H9 (cell line): ENCODE data around the gene SRSF12. TPM values are rescaled to one million over a fixed set of nuclear protein-coding genes. Genes with fewer than 3 reads are reported as not detected.

ENCODE experiments used
- DNase-seq: peaks from one replicate; pipeline ENCODE4 v3.0.0-alpha.2; 2017
- H2AFZ ChIP-seq: one replicate; pipeline ENCODE4 v1.6.1; 2013; ENCODE audit warnings: mild to moderate bottlenecking, low read length, control low read depth, moderate library complexity
- H2AK5ac ChIP-seq: 2 replicates; pipeline ENCODE4 v1.6.1; 2013; ENCODE audit warnings: low read length, control low read depth, mixed read lengths; ENCODE audit not compliant: insufficient read length
- H2BK120ac ChIP-seq: one replicate; pipeline ENCODE4 v1.6.1; 2013; ENCODE audit warnings: low read depth, mild to moderate bottlenecking, low read length, control low read depth, inconsistent platforms; ENCODE audit not compliant: poor library complexity, severe bottlenecking
- H2BK12ac ChIP-seq: 2 replicates; pipeline ENCODE4 v1.6.1; 2013; ENCODE audit warnings: low read length, control low read depth, mixed read lengths, low read depth; ENCODE audit not compliant: insufficient read length
- H2BK15ac ChIP-seq: 2 replicates; pipeline ENCODE4 v1.6.1; 2013; ENCODE audit warnings: low read depth, low read length, control low read depth
- H2BK20ac ChIP-seq: one replicate; pipeline ENCODE4 v1.6.1; 2013; ENCODE audit warnings: low read depth, mild to moderate bottlenecking, low read length, control low read depth, inconsistent platforms; ENCODE audit not compliant: poor library complexity, severe bottlenecking
- H2BK5ac ChIP-seq: 2 replicates; pipeline ENCODE4 v1.6.1; 2013; ENCODE audit warnings: low read length, control low read depth, mixed read lengths; ENCODE audit not compliant: insufficient read length
- H3K14ac ChIP-seq: 2 replicates; pipeline ENCODE4 v1.6.1; 2013; ENCODE audit warnings: low read length, control low read depth; ENCODE audit not compliant: insufficient read depth
- H3K18ac ChIP-seq: 2 replicates; pipeline ENCODE4 v1.6.1; 2013; ENCODE audit warnings: low read depth, mild to moderate bottlenecking, mixed read lengths, low read length, control low read depth; ENCODE audit not compliant: insufficient read length
- H3K23ac ChIP-seq: 2 replicates; pipeline ENCODE4 v1.6.1; 2013; ENCODE audit warnings: low read length, control low read depth, mixed read lengths, low read depth; ENCODE audit not compliant: insufficient read length
- H3K23me2 ChIP-seq: 2 replicates; pipeline ENCODE4 v1.6.1; 2013; ENCODE audit warnings: low read depth, mild to moderate bottlenecking, mixed read lengths, low read length, control low read depth; ENCODE audit not compliant: insufficient read length, poor library complexity, severe bottlenecking
- H3K27ac ChIP-seq: 2 replicates; pipeline ENCODE4 v1.5.1; 2013; ENCODE audit warnings: low read length, control low read depth, mixed read lengths, low read depth; ENCODE audit not compliant: insufficient read length
- H3K27me3 ChIP-seq: 2 replicates; pipeline ENCODE4 v1.6.1; 2013; ENCODE audit warnings: low read length, control low read depth, inconsistent platforms; ENCODE audit not compliant: insufficient read depth
- H3K4ac ChIP-seq: 2 replicates; pipeline ENCODE4 v1.6.1; 2013; ENCODE audit warnings: low read depth, mild to moderate bottlenecking, control low read depth, inconsistent platforms, low read length, moderate library complexity
- H3K4me1 ChIP-seq: 2 replicates; pipeline ENCODE4 v1.6.1; 2013; ENCODE audit warnings: low read length, control low read depth, inconsistent platforms; ENCODE audit not compliant: insufficient read depth
- H3K4me2 ChIP-seq: 2 replicates; pipeline ENCODE4 v1.6.1; 2013; ENCODE audit warnings: low read length, control low read depth, mixed read lengths; ENCODE audit not compliant: insufficient read length, insufficient read depth
- H3K56ac ChIP-seq: 2 replicates; pipeline ENCODE4 v1.6.1; 2013; ENCODE audit warnings: low read depth, mild to moderate bottlenecking, mixed read lengths, low read length, control low read depth; ENCODE audit not compliant: insufficient read length
- H3K79me1 ChIP-seq: 2 replicates; pipeline ENCODE4 v1.6.1; 2013; ENCODE audit warnings: low read depth, mild to moderate bottlenecking, moderate library complexity, low read length, control low read depth, inconsistent platforms; ENCODE audit not compliant: insufficient read depth, poor library complexity, severe bottlenecking
- H3K79me2 ChIP-seq: 2 replicates; pipeline ENCODE4 v1.6.1; 2013; ENCODE audit warnings: low read length, control low read depth, inconsistent platforms; ENCODE audit not compliant: insufficient read depth
- H3K9ac ChIP-seq: 2 replicates; pipeline ENCODE4 v1.6.1; 2013; ENCODE audit warnings: low read length, control low read depth, mixed read lengths; ENCODE audit not compliant: insufficient read length; ENCODE audit errors: extremely low read depth
- H3K9me3 ChIP-seq: one replicate; pipeline ENCODE4 v1.6.1; 2013; ENCODE audit warnings: low read depth, low read length, inconsistent platforms; ENCODE audit not compliant: control insufficient read depth
- H3T11ph ChIP-seq: one replicate; pipeline ENCODE4 v1.6.1; 2013; ENCODE audit warnings: mild to moderate bottlenecking, low read length, control low read depth, inconsistent platforms
- H4K20me1 ChIP-seq: one replicate; pipeline ENCODE4 v1.6.1; 2013; ENCODE audit not compliant: control insufficient read depth, insufficient read length, insufficient read depth
- H4K5ac ChIP-seq: 2 replicates; pipeline ENCODE4 v1.6.1; 2013; ENCODE audit warnings: low read depth, mild to moderate bottlenecking, mixed read lengths, low read length, control low read depth; ENCODE audit not compliant: insufficient read length
- H4K8ac ChIP-seq: replicated peaks from 2 replicates; pipeline ENCODE4 v1.6.1; 2013; ENCODE audit warnings: low read length, control low read depth, mixed read lengths, low read depth; ENCODE audit not compliant: insufficient read length
- H4K91ac ChIP-seq: 2 replicates; pipeline ENCODE4 v1.6.1; 2013; ENCODE audit warnings: low read depth, mild to moderate bottlenecking, moderate library complexity, mixed read lengths, low read length, control low read depth; ENCODE audit not compliant: insufficient read length
- H3K27ac Mint-ChIP-seq, 3 experiments: 2 replicates in 2 of 3; 3 replicates in 1 of 3; pipeline ENCODE4 v1.8.0; 2020 to 2021; ENCODE audit warnings: mixed read lengths in 3 of 3, mild to moderate bottlenecking in 1 of 3, moderate library complexity in 1 of 3
- H3K27me3 Mint-ChIP-seq: 2 replicates; pipeline ENCODE4 v1.8.0; 2021; ENCODE audit warnings: low read depth, mild to moderate bottlenecking, moderate library complexity, mixed read lengths
- H3K36me3 Mint-ChIP-seq, 3 experiments: 2 replicates in 2 of 3; 3 replicates in 1 of 3; pipeline ENCODE4 v1.8.0; 2020 to 2021; ENCODE audit warnings: low read depth in 3 of 3, mixed read lengths in 3 of 3; ENCODE audit not compliant: insufficient read depth in 1 of 3
- H3K4me1 Mint-ChIP-seq, 2 experiments: 2 replicates each; pipeline ENCODE4 v1.8.0; 2020; ENCODE audit warnings: mixed read lengths in 2 of 2
- H3K4me3 Mint-ChIP-seq, 2 experiments: 2 replicates in 1 of 2; 3 replicates in 1 of 2; pipeline ENCODE4 v1.8.0; 2020 to 2021; ENCODE audit warnings: mild to moderate bottlenecking in 2 of 2, mixed read lengths in 2 of 2, moderate library complexity in 1 of 2
- H3K9me3 Mint-ChIP-seq, 2 experiments: 2 replicates in 1 of 2; 3 replicates in 1 of 2; pipeline ENCODE4 v1.8.0; 2020; ENCODE audit warnings: mild to moderate bottlenecking in 2 of 2, mixed read lengths in 2 of 2, moderate library complexity in 1 of 2
- CTCF ChIP-seq: fragments of 200-600 bp; sonication (generic); conservative IDR thresholded peaks from 3 replicates; pipeline ENCODE4 v1.8.0; 2021; ENCODE audit warnings: antibody characterized with exemption, mild to moderate bottlenecking
- WGBS: extraction: QIAGEN DNeasy Blood & Tissue Kit; methylation state at CpG from one replicate; pipeline ENCODE4 v1.1.7; 2013; ENCODE audit warnings: missing lambda C conversion rate, low lambda C conversion rate, mixed read lengths; ENCODE audit not compliant: insufficient read length; ENCODE audit errors: extremely low coverage; 5-methylcytosine and 5-hydroxymethylcytosine counted together
- total RNA-seq: library from RNA; stranded (reverse); gene quantifications from 2 replicates; pipeline ENCODE4 v1.2.1, GENCODE V29; 2021

SRSF12 gene
- total RNA-seq, 1 experiment from 2014 or later: 7.6 TPM

- no peaks in the 10 kb centered on the region for H3K4me1 ChIP-seq
- no peak overlapping the region for H2BK5ac ChIP-seq
- H2AFZ ChIP-seq: no peak overlapping the region
- H3K56ac ChIP-seq: no peak overlapping the region
- Mint-ChIP-seq H3K4me1 (peaks cover 18 to 21% of the 10 kb centered on the region in 2 experiments), H3K27ac (no peak overlapping the region), H3K9me3 (peaks cover 2 to 4% of the 10 kb centered on the region in 2 experiments; a peak in 3 of 5 replicates), H3K27me3 (peaks cover 54% of the 10 kb centered on the region), H3K36me3 (peaks cover 0 to 1% (median under 1%) of the 10 kb centered on the region in 3 experiments; a peak in 2 of 7 replicates), H3K4me3 (no peak overlapping the region)
- no peak overlapping the region for H3K4ac ChIP-seq
- H4K5ac ChIP-seq: no peak overlapping the region
- no peak for TF ChIP-seq CTCF
- no peaks in the 10 kb centered on the region for H3K23me2 ChIP-seq
- peaks cover 2% of the 10 kb centered on the region for H3K9me3 ChIP-seq
- H2BK12ac ChIP-seq: no peak overlapping the region
- H2AK5ac ChIP-seq: no peak overlapping the region
- no peak overlapping the region for H2BK15ac ChIP-seq
- no peak overlapping the region for H4K91ac ChIP-seq
- no peaks in the 10 kb centered on the region for H3K79me1 ChIP-seq
- peaks cover 15% of the 10 kb centered on the region; the same call in 1 of the 2 replicates for H3K27me3 ChIP-seq
- no peak overlapping the region for H3T11ph ChIP-seq
- H2BK120ac ChIP-seq: no peak overlapping the region
- no peak overlapping the region for H3K18ac ChIP-seq
- H4K8ac ChIP-seq: no peak overlapping the region
- no peak overlapping the region for H3K4me2 ChIP-seq
- H3K9ac ChIP-seq: no peak overlapping the region
- no peaks in the 10 kb centered on the region for H4K20me1 ChIP-seq
- H2BK20ac ChIP-seq: no peak overlapping the region
- no peak overlapping the region for H3K14ac ChIP-seq
- no peaks in the 10 kb centered on the region for H3K79me2 ChIP-seq
- DNase-seq: peak; percentile 44
- no peak overlapping the region for H3K27ac ChIP-seq
- WGBS: no CpG with 5 or more reads among the region's 9 CpGs
- no peak overlapping the region for H3K23ac ChIP-seq
Observed at GRCh38 chr6:89133981-89134380, 16.1 kb upstream of the SRSF12 start.
